GM23338 (cell line): ENCODE results near the gene SLC39A8. TPM values are rescaled to one million over a fixed set of nuclear protein-coding genes. Genes with fewer than 3 reads are reported as not detected.
A peak's percentile ranks its signal among the peaks of the same experiment; 100 is the strongest.

ENCODE experiments used
- ATAC-seq: fragments of 200-7000 bp; cut with Tn5 transposase; 3 replicates; pipeline ENCODE4 v1.9.1; 2020
- DNase-seq: peaks from one replicate; pipeline ENCODE4 v3.0.0-alpha.2; 2015; ENCODE audit warnings: low spot score
- H2AFZ ChIP-seq: fragments of 200-600 bp; sonication (generic); 2 replicates; pipeline ENCODE4 v1.8.0; 2016; ENCODE audit warnings: antibody characterized with exemption, mild to moderate bottlenecking, moderate library complexity
- H3F3A ChIP-seq: fragments of 200-600 bp; sonication (generic); replicated peaks from 2 replicates; pipeline ENCODE4 v1.8.0; 2017; ENCODE audit warnings: antibody characterized with exemption, mixed run types, low read depth
- H3K27ac ChIP-seq: fragments of 200-600 bp; sonication (generic); 2 replicates; pipeline ENCODE4 v1.6.1; 2016; ENCODE audit warnings: low read depth
- H3K27me3 ChIP-seq: fragments of 200-600 bp; sonication (generic); 2 replicates; pipeline ENCODE4 v1.8.0; 2016; ENCODE audit warnings: mild to moderate bottlenecking, mixed run types, moderate library complexity; ENCODE audit not compliant: insufficient read depth
- H3K36me3 ChIP-seq: fragments of 200-600 bp; sonication (generic); 2 replicates; pipeline ENCODE4 v1.8.0; 2016; ENCODE audit warnings: mild to moderate bottlenecking; ENCODE audit not compliant: insufficient read depth
- H3K4me1 ChIP-seq: fragments of 200-600 bp; sonication (generic); 2 replicates; pipeline ENCODE4 v1.8.0; 2016; ENCODE audit warnings: mild to moderate bottlenecking, moderate library complexity; ENCODE audit not compliant: insufficient read depth
- H3K4me2 ChIP-seq: fragments of 200-600 bp; sonication (generic); 2 replicates; pipeline ENCODE4 v1.7.1; 2017; ENCODE audit warnings: mixed run types
- H3K4me3 ChIP-seq: fragments of 200-600 bp; sonication (generic); 2 replicates; pipeline ENCODE4 v1.6.1; 2016; ENCODE audit warnings: mixed run types
- H3K79me2 ChIP-seq: fragments of 200-600 bp; sonication (generic); replicated peaks from 2 replicates; pipeline ENCODE4 v1.8.0; 2017; ENCODE audit warnings: mild to moderate bottlenecking; ENCODE audit not compliant: insufficient read depth
- H3K9me2 ChIP-seq: fragments of 200-600 bp; sonication (generic); 2 replicates; pipeline ENCODE4 v1.8.0; 2017; ENCODE audit not compliant: insufficient read depth
- H4K20me1 ChIP-seq: fragments of 200-600 bp; sonication (generic); replicated peaks from 2 replicates; pipeline ENCODE4 v1.8.0; 2017; ENCODE audit warnings: mild to moderate bottlenecking; ENCODE audit not compliant: insufficient read depth
- H3K27ac Mint-ChIP-seq: 2 replicates; pipeline ENCODE4 v1.8.0; 2020; ENCODE audit warnings: inconsistent platforms, mild to moderate bottlenecking, moderate library complexity, mixed read lengths
- H3K27me3 Mint-ChIP-seq: 3 replicates; pipeline ENCODE4 v1.8.0; 2022; ENCODE audit warnings: low read depth, mild to moderate bottlenecking, moderate library complexity, mixed read lengths, inconsistent platforms; ENCODE audit not compliant: insufficient read depth, poor library complexity
- H3K36me3 Mint-ChIP-seq: 3 replicates; pipeline ENCODE4 v1.8.0; 2021; ENCODE audit warnings: low read depth, mild to moderate bottlenecking, inconsistent platforms, moderate library complexity, mixed read lengths
- H3K4me1 Mint-ChIP-seq: 3 replicates; pipeline ENCODE4 v1.8.0; 2020; ENCODE audit warnings: mild to moderate bottlenecking, inconsistent platforms, mixed read lengths
- H3K4me3 Mint-ChIP-seq: 3 replicates; pipeline ENCODE4 v1.8.0; 2021; ENCODE audit warnings: moderate library complexity, mild to moderate bottlenecking, inconsistent platforms, mixed read lengths
- H3K9me3 Mint-ChIP-seq: 3 replicates; pipeline ENCODE4 v1.8.0; 2020; ENCODE audit warnings: moderate library complexity, mild to moderate bottlenecking, inconsistent platforms, mixed read lengths
- CREB1 ChIP-seq: fragments of 250-450 bp; sonication (Bioruptor Pico); IDR thresholded peaks from 2 replicates; pipeline ENCODE4 v1.5.0; 2020; ENCODE audit warnings: low read depth, mild to moderate bottlenecking, moderate library complexity
- POLR2AphosphoS5 ChIP-seq: IDR thresholded peaks from 2 replicates; pipeline ENCODE4 v1.6.1; 2016; ENCODE audit warnings: antibody characterized with exemption, low read depth
- STAT1 ChIP-seq: IDR thresholded peaks from one replicate; pipeline ENCODE4 v1.6.1; 2016; ENCODE audit warnings: antibody characterized with exemption; ENCODE audit not compliant: unreplicated experiment
- ZNF462 ChIP-seq: fragments of 250-450 bp; sonication (Bioruptor Pico); IDR thresholded peaks from 2 replicates; pipeline ENCODE4 v1.5.0; 2020; ENCODE audit warnings: mild to moderate bottlenecking, moderate library complexity
- polyA plus RNA-seq: library from polyadenylated mRNA; unstranded; fragments of >200 nt; fragmentation: Nextera tagmentation; extraction: Ambion mirVana; gene quantifications from 2 replicates; pipeline ENCODE4 v1.2.1, GENCODE V29; 2016
- total RNA-seq: library from RNA; depleted of rRNA; stranded (reverse); fragments of >200 nt; shearing (Covaris generic); gene quantifications from 2 replicates; pipeline ENCODE4 v1.2.3, GENCODE V29; 2014
- TF ChIP-seq, protein P1 (sequence below), 2 experiments: fragments of 200-600 bp in 1 of 2; sonication (generic) in 1 of 2; conservative IDR thresholded peaks; 2 replicates each; pipeline versions ENCODE4 v1.5.1 to v1.6.1; 2016 to 2017; ENCODE audit warnings: antibody characterized with exemption in 2 of 2, low read depth in 2 of 2, mild to moderate bottlenecking in 2 of 2, moderate library complexity in 1 of 2
- TF ChIP-seq, protein P2 (sequence below): IDR thresholded peaks from 2 replicates; pipeline ENCODE4 v1.6.1; 2016; ENCODE audit warnings: antibody characterized with exemption

The SLC39A8 gene
- total and polyA plus RNA-seq, 2 experiments from 2014 or later = 20.1 to 42.5 TPM

- no peaks in the 10 kb centered on the region for H4K20me1 ChIP-seq
- no peak overlapping the region for H2AFZ ChIP-seq
- H3F3A ChIP-seq = no peaks in the 10 kb centered on the region
- no peak overlapping the region for H3K4me3 Mint-ChIP-seq
- H3K9me2 ChIP-seq = no peaks in the 10 kb centered on the region; the same call in 1 of the 2 replicates
- no peaks in the 10 kb centered on the region for H3K27me3 ChIP-seq
- H3K9me3 Mint-ChIP-seq = no peaks in the 10 kb centered on the region
- no peak overlapping the region for H3K27ac Mint-ChIP-seq
- no peaks in the 10 kb centered on the region for H3K36me3 Mint-ChIP-seq
- no peak overlapping the region for H3K4me2 ChIP-seq
- TF ChIP-seq STAT1 = no peak
- TF ChIP-seq POLR2AphosphoS5 = no peak
- TF ChIP-seq, protein P1, sequence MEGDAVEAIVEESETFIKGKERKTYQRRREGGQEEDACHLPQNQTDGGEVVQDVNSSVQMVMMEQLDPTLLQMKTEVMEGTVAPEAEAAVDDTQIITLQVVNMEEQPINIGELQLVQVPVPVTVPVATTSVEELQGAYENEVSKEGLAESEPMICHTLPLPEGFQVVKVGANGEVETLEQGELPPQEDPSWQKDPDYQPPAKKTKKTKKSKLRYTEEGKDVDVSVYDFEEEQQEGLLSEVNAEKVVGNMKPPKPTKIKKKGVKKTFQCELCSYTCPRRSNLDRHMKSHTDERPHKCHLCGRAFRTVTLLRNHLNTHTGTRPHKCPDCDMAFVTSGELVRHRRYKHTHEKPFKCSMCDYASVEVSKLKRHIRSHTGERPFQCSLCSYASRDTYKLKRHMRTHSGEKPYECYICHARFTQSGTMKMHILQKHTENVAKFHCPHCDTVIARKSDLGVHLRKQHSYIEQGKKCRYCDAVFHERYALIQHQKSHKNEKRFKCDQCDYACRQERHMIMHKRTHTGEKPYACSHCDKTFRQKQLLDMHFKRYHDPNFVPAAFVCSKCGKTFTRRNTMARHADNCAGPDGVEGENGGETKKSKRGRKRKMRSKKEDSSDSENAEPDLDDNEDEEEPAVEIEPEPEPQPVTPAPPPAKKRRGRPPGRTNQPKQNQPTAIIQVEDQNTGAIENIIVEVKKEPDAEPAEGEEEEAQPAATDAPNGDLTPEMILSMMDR (conservative IDR thresholded peaks at IDR 0.05; ENCODE audit: low read depth in 2 of 2) = no peak
- TF ChIP-seq CREB1 (CRISPR knock-in tag) = no peak
- ATAC-seq (no peak), DNase-seq (no peak)
- H3K4me3 ChIP-seq = no peak overlapping the region
- peaks cover 29% of the 10 kb centered on the region for H3K4me1 ChIP-seq
- H3K27ac ChIP-seq = no peak overlapping the region
- peaks cover 29% of the 10 kb centered on the region for H3K4me1 Mint-ChIP-seq
- H3K79me2 ChIP-seq = no peaks in the 10 kb centered on the region
- H3K36me3 ChIP-seq = no peaks in the 10 kb centered on the region
- peaks cover 3% of the 10 kb centered on the region for H3K27me3 Mint-ChIP-seq
These were observed 43.3 kb upstream of the SLC39A8 start for GRCh38 chr4:102388611-102389010.

DNA sequence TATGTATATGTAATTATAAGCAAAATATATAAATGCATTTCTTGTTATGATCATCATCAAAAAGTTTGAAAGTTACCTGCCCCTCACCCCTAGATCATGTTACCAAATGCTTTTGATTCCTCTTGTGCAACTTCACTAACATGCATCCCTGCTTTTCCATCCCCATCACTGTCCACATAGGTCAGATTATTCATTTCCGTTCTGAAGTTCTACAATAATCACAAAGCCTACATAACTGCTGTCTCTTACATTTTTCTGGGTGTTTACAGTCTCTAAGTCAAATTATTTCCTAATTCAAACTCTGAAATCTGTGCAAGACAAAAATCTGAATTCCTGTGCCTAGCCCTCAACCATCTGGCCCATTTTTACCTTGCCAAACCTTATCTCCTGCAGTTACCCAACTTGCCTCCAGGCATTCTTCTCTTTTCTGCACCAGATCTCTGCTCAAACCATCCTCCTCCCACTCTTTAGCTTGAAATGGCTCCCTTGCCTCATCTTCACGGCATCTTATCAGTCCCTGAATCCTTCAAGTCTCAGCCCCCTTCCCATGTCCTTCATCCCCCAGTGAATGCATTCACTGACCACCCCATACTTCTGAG is 42.4 kb upstream of the SLC39A8 start:
- H3K27ac Mint-ChIP-seq = no peak overlapping the region
- peaks cover 3% of the 10 kb centered on the region for H3K27me3 Mint-ChIP-seq
- H3K4me1 Mint-ChIP-seq = peaks cover 29% of the 10 kb centered on the region
- Histone ChIP-seq H3K4me3 (no peak overlapping the region), H4K20me1 (no peaks in the 10 kb centered on the region), H3K36me3 (no peaks in the 10 kb centered on the region), H2AFZ (no peak overlapping the region; the same call in 1 of the 2 replicates), H3K4me2 (no peak overlapping the region), H3K27ac (no peak overlapping the region), H3K79me2 (no peaks in the 10 kb centered on the region), H3K4me1 (peaks cover 27% of the 10 kb centered on the region), H3F3A (no peaks in the 10 kb centered on the region), H3K9me2 (peaks cover 3% of the 10 kb centered on the region; the same call in 1 of the 2 replicates), H3K27me3 (no peaks in the 10 kb centered on the region)
- H3K36me3 Mint-ChIP-seq = no peaks in the 10 kb centered on the region; the same call in 2 of the 3 replicates
- ATAC-seq = no peak; the same call in 2 of the 3 replicates
- peak; percentile 26 for DNase-seq
- TF ChIP-seq ZNF462 (CRISPR knock-in tag) = 0 out of 2 replicates have a peak, but pooled peaks have one; percentile 8
- TF ChIP-seq, protein P2, sequence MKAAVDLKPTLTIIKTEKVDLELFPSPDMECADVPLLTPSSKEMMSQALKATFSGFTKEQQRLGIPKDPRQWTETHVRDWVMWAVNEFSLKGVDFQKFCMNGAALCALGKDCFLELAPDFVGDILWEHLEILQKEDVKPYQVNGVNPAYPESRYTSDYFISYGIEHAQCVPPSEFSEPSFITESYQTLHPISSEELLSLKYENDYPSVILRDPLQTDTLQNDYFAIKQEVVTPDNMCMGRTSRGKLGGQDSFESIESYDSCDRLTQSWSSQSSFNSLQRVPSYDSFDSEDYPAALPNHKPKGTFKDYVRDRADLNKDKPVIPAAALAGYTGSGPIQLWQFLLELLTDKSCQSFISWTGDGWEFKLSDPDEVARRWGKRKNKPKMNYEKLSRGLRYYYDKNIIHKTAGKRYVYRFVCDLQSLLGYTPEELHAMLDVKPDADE = no peak
- H3K9me3 Mint-ChIP-seq = peaks cover 4% of the 10 kb centered on the region; the same call in 1 of the 3 replicates
- no peak overlapping the region for H3K4me3 Mint-ChIP-seq
